Measurements from ENCODE around the gene EWSR1.

Gene EWSR1

GRCh38 chr22:29265305-29265704, 2.8 kb upstream of the EWSR1 start:
- Histone ChIP-seq H3K4me1 (ENCODE audit: control insufficient read depth, insufficient read depth, low read length) (peaks cover 20% of the 10 kb centered on the region), H3K9me3 (replicated peaks; ENCODE audit: low read length) (no peaks in the 10 kb centered on the region), H3K4me2 (ENCODE audit: low read length) (no peak overlapping the region), H3K36me3 (ENCODE audit: insufficient read depth, low read length) (peaks cover 27% of the 10 kb centered on the region), H3K27me3 (ENCODE audit: control insufficient read depth, insufficient read depth, low read length) (no peaks in the 10 kb centered on the region), H3K9ac (ENCODE audit: low read depth, low read length) (no peak overlapping the region), H3K4me3 (ENCODE audit: low read length) (no peak overlapping the region)

- peaks cover 29% of the 10 kb centered on the region for H3K36me3 ChIP-seq (ENCODE audit: insufficient read depth, low read length)
- H3K4me3 ChIP-seq (ENCODE audit: low read length) = no peak overlapping the region
- no peaks in the 10 kb centered on the region for H3K9me3 ChIP-seq (replicated peaks; ENCODE audit: low read length)
- peak overlapping the region; percentile 90 for H3K4me2 ChIP-seq (ENCODE audit: low read length)
- H3K4me1 ChIP-seq (ENCODE audit: control insufficient read depth, insufficient read depth, low read length) = peaks cover 26% of the 10 kb centered on the region
- no peaks in the 10 kb centered on the region for H3K27me3 ChIP-seq (ENCODE audit: control insufficient read depth, insufficient read depth, low read length)
- peak overlapping the region; percentile 98 for H3K9ac ChIP-seq (ENCODE audit: low read depth, low read length)
These were observed 2.1 kb upstream of the EWSR1 start for GRCh38 chr22:29265929-29266328.

- peak overlapping the region; percentile 90 for H3K4me2 ChIP-seq (ENCODE audit: low read length)
- H3K27me3 ChIP-seq (ENCODE audit: control insufficient read depth, insufficient read depth, low read length) = no peaks in the 10 kb centered on the region
- H3K4me3 ChIP-seq (ENCODE audit: low read length) = peak overlapping the region; percentile 81
- peaks cover 30% of the 10 kb centered on the region for H3K36me3 ChIP-seq (ENCODE audit: insufficient read depth, low read length)
- peak overlapping the region; percentile 98 for H3K9ac ChIP-seq (ENCODE audit: low read depth, low read length)
- no peaks in the 10 kb centered on the region for H3K9me3 ChIP-seq (replicated peaks; ENCODE audit: low read length)
- H3K4me1 ChIP-seq (ENCODE audit: control insufficient read depth, insufficient read depth, low read length) = peaks cover 35% of the 10 kb centered on the region
These were observed 1.3 kb upstream of the EWSR1 start for GRCh38 chr22:29266564-29267461.

GRCh38 chr22:29267462-29267857, 608 bp upstream of the EWSR1 start:
- H3K9ac ChIP-seq (ENCODE audit: low read depth, low read length) = peak overlapping the region; percentile 98
- H3K27me3 ChIP-seq (ENCODE audit: control insufficient read depth, insufficient read depth, low read length) = no peaks in the 10 kb centered on the region
- H3K4me2 ChIP-seq (ENCODE audit: low read length) = peak overlapping the region; percentile 90
- no peaks in the 10 kb centered on the region for H3K9me3 ChIP-seq (replicated peaks; ENCODE audit: low read length)
- H3K36me3 ChIP-seq (ENCODE audit: insufficient read depth, low read length) = peaks cover 37% of the 10 kb centered on the region
- H3K4me3 ChIP-seq (ENCODE audit: low read length) = peak overlapping the region; percentile 81
- peaks cover 39% of the 10 kb centered on the region for H3K4me1 ChIP-seq (ENCODE audit: control insufficient read depth, insufficient read depth, low read length)

- Histone ChIP-seq H3K36me3 (ENCODE audit: insufficient read depth, low read length) (peaks cover 49% of the 10 kb centered on the region), H3K4me1 (ENCODE audit: control insufficient read depth, insufficient read depth, low read length) (peaks cover 39% of the 10 kb centered on the region), H3K4me3 (ENCODE audit: low read length) (peak overlapping the region; percentile 81), H3K9me3 (replicated peaks; ENCODE audit: low read length) (no peaks in the 10 kb centered on the region), H3K9ac (ENCODE audit: low read depth, low read length) (peak overlapping the region; percentile 98), H3K4me2 (ENCODE audit: low read length) (peak overlapping the region; percentile 90), H3K27me3 (ENCODE audit: control insufficient read depth, insufficient read depth, low read length) (no peaks in the 10 kb centered on the region)
These were observed 602 bp downstream of the EWSR1 start for GRCh38 chr22:29268511-29269229.

GRCh38 chr22:29269230-29269604, 1.1 kb downstream of the EWSR1 start:
- peak overlapping the region; percentile 98 for H3K9ac ChIP-seq (ENCODE audit: low read depth, low read length)
- H3K9me3 ChIP-seq (replicated peaks; ENCODE audit: low read length) = no peaks in the 10 kb centered on the region
- H3K27me3 ChIP-seq (ENCODE audit: control insufficient read depth, insufficient read depth, low read length) = no peaks in the 10 kb centered on the region
- peak overlapping the region; percentile 81 for H3K4me3 ChIP-seq (ENCODE audit: low read length)
- H3K4me2 ChIP-seq (ENCODE audit: low read length) = peak overlapping the region; percentile 90
- H3K4me1 ChIP-seq (ENCODE audit: control insufficient read depth, insufficient read depth, low read length) = peaks cover 39% of the 10 kb centered on the region
- peaks cover 50% of the 10 kb centered on the region for H3K36me3 ChIP-seq (ENCODE audit: insufficient read depth, low read length)

- Histone ChIP-seq H3K4me1 (ENCODE audit: control insufficient read depth, insufficient read depth, low read length) (peaks cover 39% of the 10 kb centered on the region), H3K4me2 (ENCODE audit: low read length) (peak overlapping the region; percentile 90), H3K4me3 (ENCODE audit: low read length) (peak overlapping the region; percentile 81), H3K27me3 (ENCODE audit: control insufficient read depth, insufficient read depth, low read length) (no peaks in the 10 kb centered on the region), H3K36me3 (ENCODE audit: insufficient read depth, low read length) (peaks cover 55% of the 10 kb centered on the region), H3K9ac (ENCODE audit: low read depth, low read length) (peak overlapping the region; percentile 98), H3K9me3 (replicated peaks; ENCODE audit: low read length) (no peaks in the 10 kb centered on the region)
These were observed 1.8 kb downstream of the EWSR1 start for GRCh38 chr22:29269731-29270474.

- peak overlapping the region; percentile 90 for H3K4me2 ChIP-seq (ENCODE audit: low read length)
- H3K36me3 ChIP-seq (ENCODE audit: insufficient read depth, low read length) = peaks cover 56% of the 10 kb centered on the region
- no peaks in the 10 kb centered on the region for H3K27me3 ChIP-seq (ENCODE audit: control insufficient read depth, insufficient read depth, low read length)
- peak overlapping the region; percentile 98 for H3K9ac ChIP-seq (ENCODE audit: low read depth, low read length)
- H3K9me3 ChIP-seq (replicated peaks; ENCODE audit: low read length) = no peaks in the 10 kb centered on the region
- peak overlapping the region; percentile 81 for H3K4me3 ChIP-seq (ENCODE audit: low read length)
- H3K4me1 ChIP-seq (ENCODE audit: control insufficient read depth, insufficient read depth, low read length) = peaks cover 39% of the 10 kb centered on the region
These were observed 2.6 kb downstream of the EWSR1 start for GRCh38 chr22:29270475-29271271.

- H3K4me1 ChIP-seq (ENCODE audit: control insufficient read depth, insufficient read depth, low read length) = peaks cover 26% of the 10 kb centered on the region
- H3K9me3 ChIP-seq (replicated peaks; ENCODE audit: low read length) = no peaks in the 10 kb centered on the region
- no peak overlapping the region for H3K9ac ChIP-seq (ENCODE audit: low read depth, low read length)
- peaks cover 73% of the 10 kb centered on the region for H3K36me3 ChIP-seq (ENCODE audit: insufficient read depth, low read length)
- H3K4me2 ChIP-seq (ENCODE audit: low read length) = no peak overlapping the region
- H3K4me3 ChIP-seq (ENCODE audit: low read length) = no peak overlapping the region
- no peaks in the 10 kb centered on the region for H3K27me3 ChIP-seq (ENCODE audit: control insufficient read depth, insufficient read depth, low read length)
These were observed 4.6 kb downstream of the EWSR1 start for GRCh38 chr22:29272624-29273023.

- Histone ChIP-seq H3K4me1 (ENCODE audit: control insufficient read depth, insufficient read depth, low read length) (peaks cover 20% of the 10 kb centered on the region), H3K4me3 (ENCODE audit: low read length) (no peak overlapping the region), H3K9ac (ENCODE audit: low read depth, low read length) (no peak overlapping the region), H3K4me2 (ENCODE audit: low read length) (no peak overlapping the region), H3K9me3 (replicated peaks; ENCODE audit: low read length) (no peaks in the 10 kb centered on the region), H3K36me3 (ENCODE audit: insufficient read depth, low read length) (peaks cover 85% of the 10 kb centered on the region), H3K27me3 (ENCODE audit: control insufficient read depth, insufficient read depth, low read length) (no peaks in the 10 kb centered on the region)
These were observed 7.1 kb downstream of the EWSR1 start for GRCh38 chr22:29275167-29275566.

Data from skeletal muscle satellite cell (primary cell).